ENCODE measurements around the gene BRAF.
"Not testable (repeated sequence)": the region's sequence is repeated elsewhere in the genome, so short reads cannot be mapped to it uniquely, and the experiment has no call there.

Gene BRAF

DNA sequence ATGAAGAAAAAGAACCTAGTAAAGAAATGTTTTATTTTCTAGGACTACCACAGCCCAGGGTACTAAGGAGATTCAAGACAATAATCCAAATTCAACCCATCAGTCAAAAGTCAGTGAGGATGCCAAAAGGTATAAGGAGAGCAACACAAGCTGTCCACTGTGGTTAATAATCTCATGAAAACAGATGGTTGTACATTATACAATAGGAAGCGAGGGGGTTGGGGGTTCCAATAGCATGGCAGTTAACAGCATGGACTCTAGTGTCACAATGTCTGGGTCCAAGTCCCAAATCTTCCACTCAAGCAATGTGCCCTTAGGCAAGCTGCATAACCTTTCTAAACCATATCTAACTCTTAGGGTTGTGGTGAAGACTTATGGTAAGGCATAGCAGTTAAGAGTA lies 35.1 kb downstream of the BRAF start:
- no peak overlapping the region for H3K4me3 ChIP-seq (ENCODE audit: control insufficient read depth, low read depth, low read length)
- no peak for DNase-seq (ENCODE audit: low read depth)
- TF ChIP-seq, protein P1, sequence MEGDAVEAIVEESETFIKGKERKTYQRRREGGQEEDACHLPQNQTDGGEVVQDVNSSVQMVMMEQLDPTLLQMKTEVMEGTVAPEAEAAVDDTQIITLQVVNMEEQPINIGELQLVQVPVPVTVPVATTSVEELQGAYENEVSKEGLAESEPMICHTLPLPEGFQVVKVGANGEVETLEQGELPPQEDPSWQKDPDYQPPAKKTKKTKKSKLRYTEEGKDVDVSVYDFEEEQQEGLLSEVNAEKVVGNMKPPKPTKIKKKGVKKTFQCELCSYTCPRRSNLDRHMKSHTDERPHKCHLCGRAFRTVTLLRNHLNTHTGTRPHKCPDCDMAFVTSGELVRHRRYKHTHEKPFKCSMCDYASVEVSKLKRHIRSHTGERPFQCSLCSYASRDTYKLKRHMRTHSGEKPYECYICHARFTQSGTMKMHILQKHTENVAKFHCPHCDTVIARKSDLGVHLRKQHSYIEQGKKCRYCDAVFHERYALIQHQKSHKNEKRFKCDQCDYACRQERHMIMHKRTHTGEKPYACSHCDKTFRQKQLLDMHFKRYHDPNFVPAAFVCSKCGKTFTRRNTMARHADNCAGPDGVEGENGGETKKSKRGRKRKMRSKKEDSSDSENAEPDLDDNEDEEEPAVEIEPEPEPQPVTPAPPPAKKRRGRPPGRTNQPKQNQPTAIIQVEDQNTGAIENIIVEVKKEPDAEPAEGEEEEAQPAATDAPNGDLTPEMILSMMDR (conservative IDR thresholded peaks at IDR 0.05; ENCODE audit: control insufficient read depth, insufficient read depth, low read depth, low read length) = no peak

DNA sequence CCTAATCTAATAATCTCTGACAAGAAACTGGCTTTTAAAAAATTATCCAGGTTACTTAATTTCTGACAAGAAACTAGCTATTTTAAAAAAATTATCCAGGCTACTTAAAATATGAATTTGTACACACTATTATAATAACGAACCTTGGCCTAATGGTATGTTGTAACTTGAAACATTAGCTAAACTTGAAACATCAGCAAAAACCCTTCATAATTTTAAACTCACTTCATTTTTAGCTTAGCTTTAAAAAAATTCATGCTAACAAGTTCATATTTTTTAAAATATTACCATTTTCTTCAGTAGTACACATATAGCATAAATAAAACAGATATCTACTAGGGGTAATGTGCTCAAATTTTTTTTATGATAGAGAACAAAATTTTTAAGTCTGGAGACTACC lies 35.6 kb downstream of the BRAF start:
- H3K4me3 ChIP-seq (ENCODE audit: control insufficient read depth, low read depth, low read length) = no peak overlapping the region
- DNase-seq (ENCODE audit: low read depth) = no peak
- TF ChIP-seq, protein P1 (conservative IDR thresholded peaks at IDR 0.05; ENCODE audit: control insufficient read depth, insufficient read depth, low read depth, low read length) = no peak

DNA sequence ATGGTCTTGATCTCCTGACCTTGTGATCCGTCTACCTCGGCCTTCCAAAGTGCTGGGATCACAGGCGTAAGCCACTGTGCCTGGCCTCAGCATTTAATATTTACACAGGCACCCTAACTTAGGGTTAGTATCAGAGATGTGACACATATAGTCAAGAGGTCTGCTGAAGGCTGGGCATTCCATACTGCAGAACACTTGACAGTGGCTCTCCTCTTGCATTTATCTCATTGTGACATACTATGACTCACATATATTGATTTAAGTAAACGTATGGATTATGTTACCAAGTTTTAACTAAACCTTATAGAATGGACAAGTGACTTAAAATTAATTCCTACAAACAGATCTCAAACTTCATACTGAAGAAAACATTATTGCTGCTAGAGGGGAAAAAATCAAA lies 36.6 kb downstream of the BRAF start:
- H3K4me3 ChIP-seq (ENCODE audit: control insufficient read depth, low read depth, low read length) = no peak overlapping the region
- TF ChIP-seq, protein P1 (conservative IDR thresholded peaks at IDR 0.05; ENCODE audit: control insufficient read depth, insufficient read depth, low read depth, low read length) = no peak
- peak; percentile 6 for DNase-seq (ENCODE audit: low read depth)

DNA sequence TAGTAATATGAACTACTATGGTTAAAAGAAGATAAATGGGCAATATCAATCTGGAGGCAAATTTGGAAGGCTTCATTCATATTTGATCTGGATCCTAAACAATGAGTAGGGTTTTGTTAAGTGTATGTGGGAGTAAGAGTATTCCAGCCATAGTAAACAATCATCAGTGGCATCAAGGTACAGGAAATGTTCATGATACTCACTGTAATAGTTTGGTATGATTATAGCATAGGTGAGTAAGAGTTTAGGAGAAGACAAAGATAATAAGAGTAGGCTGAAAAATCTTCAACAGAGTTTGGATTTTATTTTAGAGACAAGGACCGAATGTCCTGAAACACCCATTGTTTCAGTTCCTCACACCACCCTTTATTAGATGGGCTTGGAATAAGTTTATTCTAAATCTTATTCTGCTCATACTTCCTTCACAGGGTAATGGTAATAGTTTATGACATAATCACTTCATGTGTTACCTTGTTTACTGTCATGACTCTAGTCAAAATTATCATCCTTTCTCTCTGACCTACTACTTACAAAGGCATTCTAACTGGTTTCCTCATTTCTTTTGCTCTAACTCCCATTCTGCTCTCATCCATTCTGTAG lies 38.9 kb downstream of the BRAF start:
- no peak for DNase-seq (ENCODE audit: low read depth)
- no peak overlapping the region for H3K4me3 ChIP-seq (ENCODE audit: control insufficient read depth, low read depth, low read length)
- TF ChIP-seq, protein P1 (conservative IDR thresholded peaks at IDR 0.05; ENCODE audit: control insufficient read depth, insufficient read depth, low read depth, low read length) = no peak

DNA sequence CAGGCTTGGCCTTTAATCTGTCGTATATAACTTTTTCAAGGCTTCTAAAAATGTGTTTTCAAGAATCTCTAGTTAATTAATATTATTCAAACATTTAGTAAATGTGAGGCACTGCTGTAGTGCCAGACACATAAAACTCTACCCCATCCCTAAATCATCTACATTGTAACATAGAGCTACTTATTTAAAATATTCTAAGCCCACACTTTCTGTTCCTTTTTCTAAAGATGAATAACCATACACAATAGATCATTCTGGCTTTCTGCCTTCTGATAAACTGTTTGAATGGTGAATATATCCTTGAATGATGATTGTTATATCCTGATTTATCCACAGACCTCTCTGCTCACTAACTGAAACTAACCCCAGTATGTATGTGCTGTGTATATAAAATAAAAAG lies 41.4 kb downstream of the BRAF start:
- TF ChIP-seq, protein P1 (conservative IDR thresholded peaks at IDR 0.05; ENCODE audit: control insufficient read depth, insufficient read depth, low read depth, low read length) = no peak
- no peak overlapping the region for H3K4me3 ChIP-seq (ENCODE audit: control insufficient read depth, low read depth, low read length)
- DNase-seq (ENCODE audit: low read depth) = no peak

DNA sequence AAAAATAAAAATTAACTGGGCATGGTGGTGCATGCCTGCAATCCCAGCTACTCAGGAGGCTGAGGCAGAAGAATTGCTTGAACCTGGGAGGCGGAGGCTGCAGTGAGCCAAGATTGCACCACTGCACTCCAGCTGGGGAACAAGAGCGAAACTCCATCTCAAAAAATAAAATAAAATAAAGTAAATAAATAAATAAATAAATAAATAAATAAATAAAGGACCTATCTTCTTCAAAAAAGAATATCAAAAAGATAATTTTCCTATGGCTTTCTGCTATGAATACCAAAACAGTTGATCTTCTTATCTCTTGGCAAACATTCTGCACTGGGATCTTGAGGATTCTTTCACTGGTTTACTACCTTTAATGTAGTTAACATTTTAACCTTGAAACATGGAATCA lies 41.9 kb downstream of the BRAF start:
- H3K4me3 ChIP-seq (ENCODE audit: control insufficient read depth, low read depth, low read length); DNase-seq (ENCODE audit: low read depth): not testable (repeated sequence)

DNA sequence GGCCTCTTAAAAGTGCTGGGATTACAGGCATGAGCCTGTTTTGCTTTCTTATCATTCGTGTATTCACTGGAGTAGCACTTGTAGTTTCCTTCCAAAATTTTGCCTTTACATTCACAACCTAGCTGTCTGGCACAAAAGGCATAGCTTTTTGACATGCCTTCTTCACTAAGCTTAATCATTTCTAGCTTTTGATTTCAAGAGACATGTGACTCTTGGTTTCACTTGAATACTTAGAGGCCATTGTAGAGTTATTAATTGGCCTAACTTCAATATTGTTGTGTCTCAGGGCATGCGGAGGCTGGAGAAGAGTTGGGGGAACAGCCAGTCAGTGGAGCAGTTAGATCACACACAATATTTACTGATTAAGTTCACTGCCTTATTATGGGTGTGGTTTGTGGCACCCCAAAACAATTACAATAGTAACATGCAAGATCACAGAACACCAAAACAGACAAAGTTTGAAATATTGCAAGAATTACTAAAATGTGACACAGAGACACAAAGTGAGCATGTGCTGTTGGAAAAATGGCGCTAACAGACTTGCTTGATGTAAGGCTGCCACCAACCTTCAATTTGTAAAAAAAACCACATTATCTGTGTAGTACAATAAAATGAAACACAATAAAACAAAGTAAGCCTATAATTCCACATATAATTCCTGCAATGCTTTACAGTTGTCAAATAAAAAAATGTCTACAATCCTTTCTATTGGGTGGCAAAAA lies 43.1 kb downstream of the BRAF start:
- no peak overlapping the region for H3K4me3 ChIP-seq (ENCODE audit: control insufficient read depth, low read depth, low read length)
- DNase-seq (ENCODE audit: low read depth) = no peak
- TF ChIP-seq, protein P1 (conservative IDR thresholded peaks at IDR 0.05; ENCODE audit: control insufficient read depth, insufficient read depth, low read depth, low read length) = no peak
